Fibroblast of peridontal ligament (primary cell): ENCODE results near the gene PEX3.
A peak's percentile ranks its signal among the peaks of the same experiment; 100 is the strongest.

Experiments
- DNase-seq: peaks from one replicate; pipeline ENCODE4 v3.0.0-alpha.2; 2010; ENCODE audit errors: extremely low read depth

Gene PEX3

GRCh38 chr6:143450453-143451371 is at the start of gene PEX3, which contains the start of gene ADAT2:
Gene PEX3 (plus strand): TSS chr6:143450805. CDS start chr6:143451043, 238 bp downstream.
Gene ADAT2 (minus strand): TSS chr6:143450695. CDS start chr6:143450658, 37 bp downstream.
- peak; percentile 91 for DNase-seq

GRCh38 chr6:143401068-143401446 is 49.5 kb upstream of the PEX3 start:
- DNase-seq, result no peak

GRCh38 chr6:143401636-143402370 is 48.8 kb upstream of the PEX3 start:
- DNase-seq, result no peak

- DNase-seq, result no peak
These were observed 47.8 kb upstream of the PEX3 start for GRCh38 chr6:143402721-143403336.

- peak; percentile 46 for DNase-seq
These were observed 45.0 kb upstream of the PEX3 start for GRCh38 chr6:143405373-143406154.

- no peak for DNase-seq
These were observed 43.9 kb upstream of the PEX3 start for GRCh38 chr6:143406673-143407072.

- no peak for DNase-seq
These were observed 42.3 kb upstream of the PEX3 start for GRCh38 chr6:143408151-143408786.

- no peak for DNase-seq
These were observed 41.8 kb upstream of the PEX3 start for GRCh38 chr6:143408787-143409162.

- peak; percentile 58 for DNase-seq
These were observed 39.7 kb upstream of the PEX3 start for GRCh38 chr6:143410859-143411270.

GRCh38 chr6:143414769-143415168 is 35.8 kb upstream of the PEX3 start:
- no peak for DNase-seq

GRCh38 chr6:143419526-143419925 is 31.1 kb upstream of the PEX3 start:
- DNase-seq, result no peak

- no peak for DNase-seq
These were observed 24.6 kb upstream of the PEX3 start for GRCh38 chr6:143426026-143426425.

- peak; percentile 96 for DNase-seq
These were observed 23.3 kb upstream of the PEX3 start for GRCh38 chr6:143427109-143427817.

- DNase-seq, result no peak
These were observed 20.6 kb upstream of the PEX3 start for GRCh38 chr6:143429970-143430369.

- no peak for DNase-seq
These were observed 19.4 kb upstream of the PEX3 start for GRCh38 chr6:143431226-143431625.

- DNase-seq, result no peak
These were observed 18.0 kb upstream of the PEX3 start for GRCh38 chr6:143432588-143432987.

- DNase-seq, result no peak
These were observed 9.6 kb upstream of the PEX3 start for GRCh38 chr6:143441010-143441409.

- peak; percentile 92 for DNase-seq
These were observed 8.7 kb upstream of the PEX3 start for GRCh38 chr6:143441680-143442545.

GRCh38 chr6:143443096-143443495 is 7.5 kb upstream of the PEX3 start:
- DNase-seq, result no peak
